SW 1271 (cell line): Measurements from ENCODE around the gene COL16A1.

Experiments
- DNase-seq, 2 experiments: peaks; one replicate each; lab custom pipeline; 2025; lab: John Stamatoyannopoulos, UW

The COL16A1 gene

GRCh38 chr1:31687601-31688000 is 16.2 kb downstream of the COL16A1 start:
- no peak for DNase-seq

GRCh38 chr1:31685795-31686194 is 18.0 kb downstream of the COL16A1 start:
- no peak for DNase-seq

GRCh38 chr1:31683997-31684396 is 19.8 kb downstream of the COL16A1 start:
- no peak for DNase-seq

- no peak for DNase-seq
These were observed 22.4 kb downstream of the COL16A1 start for GRCh38 chr1:31681415-31681814.

GRCh38 chr1:31679676-31680230 is 24.1 kb downstream of the COL16A1 start:
- no peak for DNase-seq

- DNase-seq = no peak
These were observed 24.7 kb downstream of the COL16A1 start for GRCh38 chr1:31679091-31679490.

- DNase-seq = no peak
These were observed 25.1 kb downstream of the COL16A1 start for GRCh38 chr1:31678681-31679080.

GRCh38 chr1:31677949-31678348 is 25.9 kb downstream of the COL16A1 start:
- no peak for DNase-seq

- no peak for DNase-seq
These were observed 26.4 kb downstream of the COL16A1 start for GRCh38 chr1:31677401-31677800.

GRCh38 chr1:31675756-31676155 is 28.1 kb downstream of the COL16A1 start:
- no peak for DNase-seq

GRCh38 chr1:31675161-31675560 is 28.7 kb downstream of the COL16A1 start:
- DNase-seq = no peak

GRCh38 chr1:31674626-31675025 is 29.2 kb downstream of the COL16A1 start:
- DNase-seq = no peak

- DNase-seq = no peak
These were observed 30.4 kb downstream of the COL16A1 start for GRCh38 chr1:31673433-31673832.

GRCh38 chr1:31672986-31673385 is 30.8 kb downstream of the COL16A1 start:
- DNase-seq = no peak

- DNase-seq = no peak
These were observed 32.1 kb downstream of the COL16A1 start for GRCh38 chr1:31671561-31672201.

- DNase-seq = no peak
These were observed 32.7 kb downstream of the COL16A1 start for GRCh38 chr1:31671147-31671546.

GRCh38 chr1:31670593-31670964 is 33.2 kb downstream of the COL16A1 start:
- no peak for DNase-seq

- DNase-seq = no peak
These were observed 33.8 kb downstream of the COL16A1 start for GRCh38 chr1:31669786-31670592.

GRCh38 chr1:31669433-31669785 is 34.4 kb downstream of the COL16A1 start:
- no peak for DNase-seq

GRCh38 chr1:31668303-31668883 is 35.4 kb downstream of the COL16A1 start:
- DNase-seq = no peak

GRCh38 chr1:31667065-31667785 is 36.6 kb downstream of the COL16A1 start:
- DNase-seq = no peak

- peak in 1 of 2 experiments; percentile 4 for DNase-seq
These were observed 37.4 kb downstream of the COL16A1 start for GRCh38 chr1:31666263-31666963.
